PC-9 (cell line): ENCODE measurements around the gene PHF21A. TPM values are rescaled to one million over a fixed set of nuclear protein-coding genes. Genes with fewer than 3 reads are reported as not detected.

Experiments
- BruUV-seq: library from RNA; stranded (reverse); fragments of 400-500 nt; replicated peaks from 2 replicates; lab custom pipeline; 2021; lab: Mats Ljungman, UMichigan
- CTCF ChIA-PET: fragments of 300-600 bp; sonication (Branson Sonifier 250); formaldehyde crosslinking; loops from one replicate; lab custom pipeline; 2022; ENCODE audit warnings: antibody characterized with exemption; lab: Charles Lee
- POLR2A ChIA-PET: fragments of 300-600 bp; sonication (Branson Sonifier 250); formaldehyde crosslinking; loops from one replicate; lab custom pipeline; 2022; ENCODE audit warnings: antibody characterized with exemption; ENCODE audit not compliant: unreplicated experiment; lab: Charles Lee
- DNase-seq, 2 experiments: peaks; one replicate each; pipeline versions ENCODE4 v3.0.0 to v3.0.0-alpha.2; 2015 to 2022; ENCODE audit warnings: mixed read lengths in 1 of 2
- H2AFZ ChIP-seq: fragments of 200-600 bp; sonication (generic); 2 replicates; pipeline ENCODE4 v1.8.1; 2017; ENCODE audit warnings: antibody characterized with exemption
- H3F3A ChIP-seq: fragments of 200-600 bp; sonication (generic); 2 replicates; pipeline ENCODE4 v1.8.1; 2017; ENCODE audit warnings: antibody characterized with exemption, mild to moderate bottlenecking, low read depth; ENCODE audit not compliant: insufficient read depth
- H3K27ac ChIP-seq: fragments of 200-600 bp; sonication (generic); 2 replicates; pipeline ENCODE4 v1.6.1; 2016; ENCODE audit warnings: mixed run types
- H3K27me3 ChIP-seq: fragments of 200-600 bp; sonication (generic); 2 replicates; pipeline ENCODE4 v1.6.1; 2016; ENCODE audit warnings: low read depth, mixed run types; ENCODE audit not compliant: insufficient read depth
- H3K36me3 ChIP-seq: fragments of 200-600 bp; sonication (generic); 2 replicates; pipeline ENCODE4 v1.6.1; 2016; ENCODE audit warnings: low read depth, mixed run types
- H3K4me1 ChIP-seq: fragments of 200-600 bp; sonication (generic); replicated peaks from 2 replicates; pipeline ENCODE4 v1.6.1; 2016; ENCODE audit warnings: mixed run types; ENCODE audit not compliant: insufficient read depth
- H3K4me2 ChIP-seq: fragments of 200-600 bp; sonication (generic); 2 replicates; pipeline ENCODE4 v1.6.1; 2017; ENCODE audit warnings: mixed run types
- H3K4me3 ChIP-seq: fragments of 200-600 bp; sonication (generic); 2 replicates; pipeline ENCODE4 v1.6.1; 2016; ENCODE audit warnings: mixed run types
- H3K79me2 ChIP-seq: fragments of 200-600 bp; sonication (generic); 2 replicates; pipeline ENCODE4 v1.6.1; 2017; ENCODE audit warnings: low read depth, mixed run types
- H3K9me2 ChIP-seq: fragments of 200-600 bp; sonication (generic); 2 replicates; pipeline ENCODE4 v1.8.1; 2017; ENCODE audit warnings: mild to moderate bottlenecking; ENCODE audit not compliant: insufficient read depth
- H3K9me3 ChIP-seq: fragments of 200-600 bp; sonication (generic); 2 replicates; pipeline ENCODE4 v1.8.1; 2016; ENCODE audit warnings: low read depth; ENCODE audit not compliant: insufficient read depth
- H4K20me1 ChIP-seq: fragments of 200-600 bp; sonication (generic); 2 replicates; pipeline ENCODE4 v1.8.1; 2017; ENCODE audit not compliant: insufficient read depth
- EZH2 ChIP-seq: fragments of 200-600 bp; sonication (generic); IDR thresholded peaks from 2 replicates; pipeline ENCODE4 v1.8.0; 2017; ENCODE audit warnings: antibody characterized with exemption, low read depth
- intact Hi-C: fragments of 100-400 bp; cut with micrococcal nuclease; formaldehyde crosslinking; loops from one replicate; pipeline ENCODE4 v1.10.0; 2022; ENCODE audit not compliant: unreplicated experiment
- total RNA-seq: library from RNA; stranded (reverse); gene quantifications from 2 replicates; pipeline ENCODE4 v1.2.3, GENCODE V29; 2021
- TF ChIP-seq, protein P1 (sequence below): fragments of 200-600 bp; sonication (generic); conservative IDR thresholded peaks from 2 replicates; pipeline ENCODE4 v1.6.1; 2017; ENCODE audit warnings: mixed run types, antibody characterized with exemption, mild to moderate bottlenecking, moderate library complexity

Gene PHF21A
- total RNA-seq, 1 experiment from 2014 or later, result 54.3 TPM

DNA sequence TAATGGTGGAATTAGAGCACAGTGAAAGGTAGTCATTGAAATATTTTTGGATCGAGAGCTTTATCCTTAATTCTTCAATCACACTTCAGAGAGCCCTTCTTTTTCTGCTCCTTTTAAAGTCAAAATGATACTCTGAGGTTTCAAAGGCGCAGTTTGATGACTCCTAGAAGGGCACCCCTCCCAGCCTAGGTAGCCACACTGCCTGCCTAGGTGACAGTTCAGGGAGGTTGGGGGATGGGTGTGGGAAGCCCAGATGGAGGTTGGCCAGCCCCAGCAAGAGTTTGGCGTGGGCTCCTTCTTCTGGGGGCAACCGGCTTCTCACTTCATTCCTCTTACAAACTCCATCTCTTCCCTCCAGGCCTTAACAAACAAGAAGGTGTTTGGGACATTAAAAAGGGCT lies 28.6 kb upstream of the PHF21A start:
- intact Hi-C loops, result no loop called here
- no peak for DNase-seq
- Histone ChIP-seq H3F3A (no peaks in the 10 kb centered on the region), H3K36me3 (no peaks in the 10 kb centered on the region), H3K4me3 (no peak overlapping the region), H3K9me3 (no peaks in the 10 kb centered on the region), H3K4me1 (0 out of 2 replicates have a peak, but pooled peaks cover 5% of the 10 kb centered on the region), H3K4me2 (no peak overlapping the region), H2AFZ (no peak overlapping the region), H3K9me2 (no peaks in the 10 kb centered on the region), H3K27me3 (no peaks in the 10 kb centered on the region), H4K20me1 (no peaks in the 10 kb centered on the region), H3K27ac (no peak overlapping the region), H3K79me2 (no peaks in the 10 kb centered on the region)
- TF ChIP-seq, protein P1, sequence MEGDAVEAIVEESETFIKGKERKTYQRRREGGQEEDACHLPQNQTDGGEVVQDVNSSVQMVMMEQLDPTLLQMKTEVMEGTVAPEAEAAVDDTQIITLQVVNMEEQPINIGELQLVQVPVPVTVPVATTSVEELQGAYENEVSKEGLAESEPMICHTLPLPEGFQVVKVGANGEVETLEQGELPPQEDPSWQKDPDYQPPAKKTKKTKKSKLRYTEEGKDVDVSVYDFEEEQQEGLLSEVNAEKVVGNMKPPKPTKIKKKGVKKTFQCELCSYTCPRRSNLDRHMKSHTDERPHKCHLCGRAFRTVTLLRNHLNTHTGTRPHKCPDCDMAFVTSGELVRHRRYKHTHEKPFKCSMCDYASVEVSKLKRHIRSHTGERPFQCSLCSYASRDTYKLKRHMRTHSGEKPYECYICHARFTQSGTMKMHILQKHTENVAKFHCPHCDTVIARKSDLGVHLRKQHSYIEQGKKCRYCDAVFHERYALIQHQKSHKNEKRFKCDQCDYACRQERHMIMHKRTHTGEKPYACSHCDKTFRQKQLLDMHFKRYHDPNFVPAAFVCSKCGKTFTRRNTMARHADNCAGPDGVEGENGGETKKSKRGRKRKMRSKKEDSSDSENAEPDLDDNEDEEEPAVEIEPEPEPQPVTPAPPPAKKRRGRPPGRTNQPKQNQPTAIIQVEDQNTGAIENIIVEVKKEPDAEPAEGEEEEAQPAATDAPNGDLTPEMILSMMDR, result no peak
- TF ChIP-seq EZH2, result no peak
- ChIA-PET CTCF (no interaction called here), POLR2A (no interaction called here)
- BruUV-seq, result no TSS peak

DNA sequence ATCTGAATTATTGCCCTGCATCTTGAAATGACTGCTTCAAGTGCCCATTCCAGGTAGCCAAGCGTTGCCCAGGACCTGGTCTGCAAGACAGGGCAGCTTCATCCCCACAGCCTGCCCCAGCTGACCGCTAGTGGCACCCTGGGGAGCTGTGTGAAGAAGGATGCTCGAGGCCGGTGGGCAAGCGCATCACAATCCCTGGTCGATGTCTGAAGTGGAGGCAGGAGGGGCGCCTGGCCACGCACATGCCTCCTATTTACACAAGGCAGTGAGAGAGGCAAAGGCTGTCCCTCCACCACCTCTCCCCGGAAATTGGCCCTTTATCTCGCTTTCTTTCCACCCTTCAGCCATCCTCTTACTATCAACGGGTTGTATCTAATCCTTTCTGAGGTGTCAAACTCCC lies 28.1 kb upstream of the PHF21A start:
- Histone ChIP-seq H3K36me3 (no peaks in the 10 kb centered on the region), H3K9me2 (no peaks in the 10 kb centered on the region), H3K4me1 (0 out of 2 replicates have a peak, but pooled peaks cover 5% of the 10 kb centered on the region), H3K79me2 (no peaks in the 10 kb centered on the region), H3K4me3 (no peak overlapping the region), H3K27me3 (no peaks in the 10 kb centered on the region), H4K20me1 (no peaks in the 10 kb centered on the region), H3K27ac (no peak overlapping the region), H3K9me3 (no peaks in the 10 kb centered on the region), H2AFZ (no peak overlapping the region), H3K4me2 (no peak overlapping the region), H3F3A (no peaks in the 10 kb centered on the region)
- no TSS peak for BruUV-seq
- ChIA-PET POLR2A (no interaction called here), CTCF (no interaction called here)
- TF ChIP-seq EZH2, result no peak
- TF ChIP-seq, protein P1, result no peak
- intact Hi-C loops, result no loop called here
- DNase-seq, result no peak

DNA sequence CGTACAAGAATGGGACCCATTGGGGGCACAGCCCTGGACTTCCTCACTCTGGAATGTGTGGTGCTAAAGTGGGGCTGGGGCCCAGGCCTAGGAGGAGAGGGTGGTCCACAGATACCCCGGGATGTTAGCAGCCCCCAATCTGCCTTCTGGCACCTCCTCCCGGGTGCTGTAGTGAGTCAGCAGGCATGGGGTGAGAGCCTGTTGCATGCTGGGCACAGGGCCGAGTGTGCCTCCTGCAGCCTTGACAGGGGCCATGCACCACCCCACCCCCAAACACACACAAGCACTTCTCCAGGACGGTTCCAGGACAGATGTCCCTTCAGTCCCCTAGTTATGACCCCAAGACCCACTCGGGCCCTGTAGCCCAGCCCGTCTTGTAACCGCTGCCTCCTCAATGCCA lies 23.5 kb upstream of the PHF21A start:
- Histone ChIP-seq H2AFZ (no peak overlapping the region), H3K9me2 (no peaks in the 10 kb centered on the region), H3K4me2 (no peak overlapping the region), H3K27ac (no peak overlapping the region), H3K27me3 (no peaks in the 10 kb centered on the region), H4K20me1 (no peaks in the 10 kb centered on the region), H3K9me3 (no peaks in the 10 kb centered on the region), H3F3A (no peaks in the 10 kb centered on the region), H3K4me3 (no peak overlapping the region), H3K79me2 (no peaks in the 10 kb centered on the region), H3K4me1 (no peaks in the 10 kb centered on the region), H3K36me3 (no peaks in the 10 kb centered on the region)
- CTCF ChIA-PET, result no interaction called here
- intact Hi-C loops, result no loop called here
- POLR2A ChIA-PET, result no interaction called here
- DNase-seq, result no peak
- TF ChIP-seq, protein P1, result no peak
- TF ChIP-seq EZH2, result no peak
- no TSS peak for BruUV-seq
